CD4-positive, alpha-beta T cell treated with Interleukin-6 for 4 hours (primary cell): ENCODE measurements around the gene ACP6.
"Not testable (repeated sequence)": the region's sequence is repeated elsewhere in the genome, so short reads cannot be mapped to it uniquely, and the experiment has no call there.

Experiments
- DNase-seq: peaks from one replicate; pipeline ENCODE4 v3.0.0-alpha.2; 2020; ENCODE audit warnings: mixed read lengths

The ACP6 gene

GRCh38 chr1:147619741-147620140 lies 50.6 kb downstream of the ACP6 start:
- no peak for DNase-seq

GRCh38 chr1:147618771-147619170 lies 51.6 kb downstream of the ACP6 start:
- DNase-seq: no peak

- DNase-seq: peak; percentile 12
These were observed 52.2 kb downstream of the ACP6 start for GRCh38 chr1:147618077-147618569.

- DNase-seq: not testable (repeated sequence)
These were observed 55.4 kb downstream of the ACP6 start for GRCh38 chr1:147614966-147615365.

GRCh38 chr1:147613506-147613905 lies 56.8 kb downstream of the ACP6 start:
- no peak for DNase-seq

- no peak for DNase-seq
These were observed 58.0 kb downstream of the ACP6 start for GRCh38 chr1:147612366-147612765.

GRCh38 chr1:147611586-147611985 lies 58.7 kb downstream of the ACP6 start:
- DNase-seq: no peak

- no peak for DNase-seq
These were observed 59.3 kb downstream of the ACP6 start for GRCh38 chr1:147611021-147611426.

- no peak for DNase-seq
These were observed 61.0 kb downstream of the ACP6 start for GRCh38 chr1:147609358-147609757.

- no peak for DNase-seq
These were observed 61.7 kb downstream of the ACP6 start for GRCh38 chr1:147608596-147608995.

GRCh38 chr1:147605591-147605990 lies 64.7 kb downstream of the ACP6 start:
- no peak for DNase-seq

GRCh38 chr1:147603986-147604385 lies 66.3 kb downstream of the ACP6 start:
- no peak for DNase-seq

GRCh38 chr1:147600119-147601111 lies 69.9 kb downstream of the ACP6 start:
- DNase-seq: no peak

GRCh38 chr1:147599362-147600118 lies 70.8 kb downstream of the ACP6 start:
- DNase-seq: peak; percentile 98

- DNase-seq: peak; percentile 46
These were observed 71.5 kb downstream of the ACP6 start for GRCh38 chr1:147598621-147599361.

- no peak for DNase-seq
These were observed 73.3 kb downstream of the ACP6 start for GRCh38 chr1:147597010-147597409.
